Measurements from ENCODE around the gene EEF1A1.

The EEF1A1 gene

DNA sequence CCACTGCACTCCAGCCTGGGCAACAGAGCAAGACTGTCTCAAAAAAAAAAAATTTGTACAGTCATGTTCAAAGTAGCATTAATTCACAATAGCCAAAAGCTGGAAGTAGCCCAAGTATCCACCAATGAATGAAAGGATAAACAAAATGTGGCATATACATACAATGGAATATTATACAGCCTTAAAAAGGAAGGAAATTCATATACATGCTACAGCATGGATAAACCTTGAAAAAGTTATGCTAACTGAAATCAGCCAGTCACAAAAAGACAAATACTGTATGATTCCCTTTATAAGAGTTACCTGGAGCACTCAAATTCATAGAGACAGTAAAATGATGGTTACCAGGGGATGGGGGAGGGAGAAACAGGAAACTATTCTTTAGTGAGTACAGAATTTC is 15.7 kb downstream of the EEF1A1 start:
- H3K27me3 Mint-ChIP-seq = no peaks in the 10 kb centered on the region
- no peak for ATAC-seq (replicated peaks)
- no peak for DNase-seq
- peaks cover 18 to 34% of the 10 kb centered on the region in 2 donors for H3K36me3 Mint-ChIP-seq
- no peaks in the 10 kb centered on the region for H3K9me3 Mint-ChIP-seq
- no peak overlapping the region for H3K27ac Mint-ChIP-seq
- no peak overlapping the region for H3K4me3 Mint-ChIP-seq
- H3K4me1 Mint-ChIP-seq = peaks cover 4 to 5% of the 10 kb centered on the region in 2 donors

- Mint-ChIP-seq H3K4me3 (no peak overlapping the region), H3K27me3 (no peaks in the 10 kb centered on the region), H3K36me3 (peaks cover 18 to 31% of the 10 kb centered on the region in 2 donors), H3K4me1 (no peaks in the 10 kb centered on the region), H3K27ac (peak overlapping the region; percentile 1), H3K9me3 (no peaks in the 10 kb centered on the region)
- ATAC-seq (replicated peaks) (no peak), DNase-seq (no peak)
Observed at GRCh38 chr6:73504160-73504559, 16.7 kb downstream of the EEF1A1 start.

DNA sequence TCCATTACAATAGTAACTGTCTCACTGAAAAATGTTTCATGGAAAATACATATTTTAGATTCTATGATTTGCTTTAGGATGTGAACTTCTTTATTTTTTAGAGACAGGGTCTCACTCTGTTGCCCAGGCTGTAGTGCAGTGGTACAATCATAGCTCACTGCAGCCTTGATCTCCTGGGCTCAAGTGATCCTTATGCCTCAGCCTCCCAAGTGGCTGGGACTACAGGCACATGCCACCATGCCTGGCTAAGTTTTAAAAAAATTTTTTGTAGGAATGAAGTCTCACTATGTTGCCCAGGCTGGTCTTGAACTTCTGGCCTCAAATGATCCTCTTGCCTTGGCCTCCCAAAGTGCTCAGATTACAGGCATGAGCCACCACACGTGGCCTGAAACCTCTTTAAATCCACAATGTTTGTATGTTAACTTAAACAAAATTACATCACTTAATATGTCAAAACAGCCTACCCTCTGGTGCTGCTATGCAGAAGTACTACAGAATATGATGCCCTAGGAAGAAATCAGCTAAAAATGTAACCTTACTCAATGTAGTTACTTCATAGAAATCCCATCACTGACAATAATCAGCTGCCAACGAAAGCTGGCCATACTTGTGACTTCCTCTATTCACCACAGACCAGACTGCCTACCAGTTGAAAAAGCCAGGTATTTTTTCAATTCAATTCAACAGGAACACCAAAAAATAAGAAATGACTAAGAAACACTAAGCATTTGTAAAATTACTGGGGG is 17.6 kb downstream of the EEF1A1 start:
- no peaks in the 10 kb centered on the region for H3K9me3 Mint-ChIP-seq
- peak overlapping the region; percentile 42 for H3K27ac Mint-ChIP-seq
- peaks cover 18 to 31% of the 10 kb centered on the region in 2 donors for H3K36me3 Mint-ChIP-seq
- H3K27me3 Mint-ChIP-seq = no peaks in the 10 kb centered on the region
- DNase-seq (no peak), ATAC-seq (replicated peaks) (no peak)
- H3K4me1 Mint-ChIP-seq = no peaks in the 10 kb centered on the region
- H3K4me3 Mint-ChIP-seq = no peak overlapping the region

DNA sequence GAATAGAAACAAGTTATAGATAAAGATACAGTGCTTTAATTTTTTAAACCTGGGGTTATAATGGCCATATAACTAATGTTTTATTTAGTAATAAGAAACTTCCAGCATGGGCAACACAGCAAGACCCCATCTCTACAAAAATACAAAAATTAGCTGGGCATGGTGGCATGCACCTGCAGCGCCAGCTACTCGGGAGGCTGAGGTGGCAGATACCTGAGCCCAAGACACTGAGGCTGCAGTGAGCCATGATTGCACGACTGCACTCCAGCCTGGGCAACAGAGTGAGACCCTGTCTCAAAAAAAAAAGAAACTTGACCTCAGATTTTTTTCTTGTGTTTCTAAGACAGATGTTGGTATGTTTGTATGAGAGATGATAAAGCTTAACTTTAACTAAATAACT is 22.9 kb downstream of the EEF1A1 start:
- Mint-ChIP-seq H3K36me3 (peaks cover 18 to 24% of the 10 kb centered on the region in 2 donors), H3K9me3 (no peaks in the 10 kb centered on the region), H3K4me3 (no peak overlapping the region), H3K27me3 (no peaks in the 10 kb centered on the region), H3K4me1 (no peaks in the 10 kb centered on the region), H3K27ac (no peak overlapping the region)
- no peak for ATAC-seq (replicated peaks)
- DNase-seq = no peak

DNA sequence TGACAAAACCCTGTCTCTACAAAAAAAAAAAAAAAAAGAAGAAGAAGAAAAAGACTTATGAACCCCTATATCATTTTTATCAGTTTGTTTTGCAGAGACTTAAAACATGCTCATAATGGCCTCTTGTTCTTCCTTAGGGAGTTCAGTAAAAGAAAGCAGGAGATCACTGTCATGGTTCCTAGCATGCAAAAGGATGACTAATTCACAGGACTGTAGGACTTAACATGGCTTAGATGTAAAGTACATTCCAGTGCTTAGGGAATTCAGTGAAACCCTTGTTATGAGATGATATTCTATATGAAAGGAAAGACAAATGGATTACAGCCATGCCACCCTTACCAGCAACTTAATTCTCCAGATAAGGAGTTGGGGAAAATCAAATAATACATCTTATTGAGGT is 29.5 kb downstream of the EEF1A1 start:
- Mint-ChIP-seq H3K27me3 (no peaks in the 10 kb centered on the region), H3K36me3 (peaks cover 41 to 47% of the 10 kb centered on the region in 2 donors), H3K27ac (peak overlapping the region; percentile 34), H3K4me1 (no peaks in the 10 kb centered on the region), H3K9me3 (no peaks in the 10 kb centered on the region), H3K4me3 (no peak overlapping the region)
- DNase-seq (no peak), ATAC-seq (replicated peaks) (no peak)

GRCh38 chr6:73487473-73487872 is 33.4 kb downstream of the EEF1A1 start:
- peak overlapping the region; percentile 82 for H3K27ac Mint-ChIP-seq
- H3K4me1 Mint-ChIP-seq = no peaks in the 10 kb centered on the region
- DNase-seq (no peak), ATAC-seq (replicated peaks) (no peak)
- no peaks in the 10 kb centered on the region for H3K27me3 Mint-ChIP-seq
- no peak overlapping the region for H3K4me3 Mint-ChIP-seq
- H3K36me3 Mint-ChIP-seq = peaks cover 37 to 47% of the 10 kb centered on the region in 2 donors
- H3K9me3 Mint-ChIP-seq = no peaks in the 10 kb centered on the region

GRCh38 chr6:73484438-73484837 is 36.4 kb downstream of the EEF1A1 start:
- ATAC-seq (replicated peaks) (no peak), DNase-seq (no peak)
- H3K4me3 Mint-ChIP-seq = no peak overlapping the region
- no peaks in the 10 kb centered on the region for H3K4me1 Mint-ChIP-seq
- H3K27me3 Mint-ChIP-seq = no peaks in the 10 kb centered on the region
- H3K9me3 Mint-ChIP-seq = no peaks in the 10 kb centered on the region
- H3K27ac Mint-ChIP-seq = no peak overlapping the region
- H3K36me3 Mint-ChIP-seq = peaks cover 25 to 38% of the 10 kb centered on the region in 2 donors

- DNase-seq (no peak), ATAC-seq (replicated peaks) (no peak)
- no peaks in the 10 kb centered on the region for H3K4me1 Mint-ChIP-seq
- H3K27ac Mint-ChIP-seq = no peak overlapping the region
- no peaks in the 10 kb centered on the region for H3K9me3 Mint-ChIP-seq
- peaks cover 15 to 30% of the 10 kb centered on the region in 2 donors for H3K36me3 Mint-ChIP-seq
- H3K27me3 Mint-ChIP-seq = no peaks in the 10 kb centered on the region
- H3K4me3 Mint-ChIP-seq = no peak overlapping the region
Observed at GRCh38 chr6:73481969-73482368, 38.9 kb downstream of the EEF1A1 start.

DNA sequence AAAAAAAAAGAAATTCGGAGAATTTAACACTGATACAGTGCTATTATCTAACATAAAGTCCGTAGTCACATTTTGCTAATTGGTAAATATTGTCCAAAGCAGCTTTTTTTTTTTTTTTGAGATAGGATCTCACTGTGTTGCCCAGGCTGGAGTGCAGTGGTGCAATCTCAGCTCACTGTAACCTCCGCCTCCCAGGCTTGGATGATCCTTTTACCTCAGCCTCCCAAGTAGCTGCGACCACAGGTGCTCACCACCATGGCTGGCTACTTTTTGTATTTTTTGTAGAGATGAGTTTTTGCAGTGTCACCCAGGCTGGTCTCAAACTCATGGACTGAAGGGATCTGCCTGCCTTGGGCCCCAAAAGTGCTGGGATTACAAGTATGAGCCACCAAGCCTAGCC is 43.4 kb downstream of the EEF1A1 start:
- Mint-ChIP-seq H3K27ac (no peak overlapping the region), H3K9me3 (no peaks in the 10 kb centered on the region), H3K4me3 (no peak overlapping the region), H3K4me1 (peaks cover under 1 to 10% of the 10 kb centered on the region in 2 donors), H3K27me3 (no peaks in the 10 kb centered on the region), H3K36me3 (peaks cover 26 to 32% of the 10 kb centered on the region in 2 donors)
- no peak for DNase-seq
- no peak for ATAC-seq (replicated peaks)

- Mint-ChIP-seq H3K27me3 (no peaks in the 10 kb centered on the region), H3K9me3 (no peaks in the 10 kb centered on the region), H3K36me3 (peaks cover 26 to 30% of the 10 kb centered on the region in 2 donors), H3K4me1 (peaks cover 3 to 17% of the 10 kb centered on the region in 2 donors), H3K27ac (no peak overlapping the region), H3K4me3 (no peak overlapping the region)
- DNase-seq (no peak), ATAC-seq (replicated peaks) (no peak)
Observed at GRCh38 chr6:73476723-73477122, 44.1 kb downstream of the EEF1A1 start.

DNA sequence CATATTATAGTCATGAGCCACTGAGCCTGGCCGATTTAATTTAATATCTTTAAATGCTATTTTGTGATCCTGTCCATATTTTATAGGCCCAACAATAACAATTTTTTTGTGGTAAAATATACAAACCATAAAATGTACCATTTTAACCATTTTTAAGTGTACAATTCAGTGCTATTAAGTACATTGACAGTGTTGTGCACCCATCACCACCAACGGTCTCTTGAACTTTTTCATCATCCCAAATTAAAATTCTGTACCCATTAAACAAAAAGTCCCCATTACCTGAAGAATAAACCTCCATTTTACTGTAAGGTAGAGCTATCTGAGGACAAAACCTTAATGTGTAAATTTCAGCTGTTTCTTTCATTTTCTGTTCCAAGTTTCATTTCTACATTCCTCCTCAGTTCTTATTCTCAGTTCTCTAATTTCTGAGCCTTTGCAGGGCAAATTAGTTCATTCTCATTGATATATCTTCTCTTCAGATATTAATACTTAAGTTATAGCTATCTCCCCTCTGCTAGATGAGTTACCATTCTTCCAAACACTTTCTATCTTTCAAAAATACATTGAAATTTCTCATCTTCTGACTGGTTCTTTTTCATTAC is 49.0 kb downstream of the EEF1A1 start:
- H3K9me3 Mint-ChIP-seq = no peaks in the 10 kb centered on the region
- H3K27ac Mint-ChIP-seq = peak overlapping the region; percentile 49
- H3K36me3 Mint-ChIP-seq = peaks cover 27 to 31% of the 10 kb centered on the region in 2 donors
- H3K27me3 Mint-ChIP-seq = no peaks in the 10 kb centered on the region
- peak overlapping the region; percentile 39 to 61 for H3K4me3 Mint-ChIP-seq
- DNase-seq (no peak), ATAC-seq (replicated peaks) (peak; percentile 99)
- peaks cover 12 to 30% of the 10 kb centered on the region in 2 donors for H3K4me1 Mint-ChIP-seq
